T-helper 1 cell treated with Interleukin-12 subunit alpha and Interleukin-12 subunit beta and Interleukin-4 antibody, amounts not matched to agents 30 ng/mL and 1 ng/mL, for 36 hours (primary cell): ENCODE measurements around the gene RIOK1. TPM values are rescaled to one million over a fixed set of nuclear protein-coding genes. Genes with fewer than 3 reads are reported as not detected.

Experiments used
- intact Hi-C: fragments of 100-400 bp; cut with micrococcal nuclease; formaldehyde crosslinking; loops from one replicate; pipeline ENCODE4 v1.15.1; 2024
- total RNA-seq: library from RNA; stranded (reverse); gene quantifications from 2 replicates; pipeline ENCODE4 v1.2.3, GENCODE V29; 2022

RIOK1 gene
- total RNA-seq, 1 donor from 2014 or later = 37.2 TPM

DNA sequence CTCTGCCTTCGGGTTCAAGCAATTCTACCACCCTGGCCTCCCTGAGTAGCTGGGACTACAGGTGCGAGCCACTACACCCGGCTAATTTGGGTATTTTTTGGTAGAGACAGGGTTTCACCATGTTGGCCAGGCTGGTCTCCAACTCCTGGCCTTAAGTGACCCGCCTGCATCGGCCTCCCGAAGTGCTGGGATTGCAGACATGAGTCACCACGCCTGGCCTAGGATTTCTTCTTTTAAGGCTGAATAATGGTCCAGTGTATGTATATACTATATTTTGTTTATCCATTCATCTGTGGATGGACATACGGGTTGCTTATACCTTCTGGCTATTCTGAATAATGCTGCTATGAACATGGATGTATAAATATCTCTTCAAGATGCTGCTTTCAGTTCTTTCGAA, 17.1 kb downstream of the RIOK1 start:
- intact Hi-C loops = no loop called here

GRCh38 chr6:7409740-7410139, 20.1 kb downstream of the RIOK1 start:
- intact Hi-C loops = no loop called here

DNA sequence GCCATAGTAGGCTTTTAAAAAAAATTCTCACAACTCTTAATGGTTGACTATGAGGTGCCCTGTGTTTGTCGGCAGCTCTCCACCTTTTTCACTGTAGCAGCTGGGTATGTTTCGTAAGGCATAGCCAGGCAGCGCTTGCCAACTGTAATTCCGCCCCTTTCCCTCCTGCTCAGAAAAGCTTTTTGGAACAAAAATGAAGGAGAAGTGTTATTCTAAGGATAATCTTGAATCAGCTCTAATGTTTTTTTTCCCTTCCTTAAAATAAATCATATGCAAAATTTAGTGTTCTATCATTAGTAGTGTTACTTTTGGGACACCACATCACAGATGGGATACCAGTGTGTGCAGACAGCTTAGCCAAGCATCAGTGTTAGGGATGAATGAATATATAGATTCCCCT, 21.2 kb downstream of the RIOK1 start:
- intact Hi-C loops = no loop called here

DNA sequence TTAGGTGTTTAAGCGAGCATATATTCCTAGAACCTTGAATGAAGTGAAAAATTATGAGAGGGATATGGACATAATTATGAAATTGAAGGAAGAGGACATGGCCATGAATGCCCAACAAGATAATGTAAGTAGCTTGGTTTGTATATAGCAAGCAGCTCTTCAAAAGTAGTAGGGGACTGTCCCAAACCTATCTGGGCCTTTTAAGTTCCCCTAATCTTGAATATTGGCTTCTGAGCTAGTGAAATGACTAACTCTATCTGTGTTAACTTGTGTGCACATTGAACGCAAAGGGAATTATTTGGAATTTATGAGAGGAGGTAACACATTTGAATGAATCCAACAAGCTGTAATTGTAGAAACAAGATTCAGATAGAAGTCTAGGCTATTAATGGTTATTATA, 21.7 kb downstream of the RIOK1 start:
- intact Hi-C loops = no loop called here

GRCh38 chr6:7413151-7413823, 23.7 kb downstream of the RIOK1 start:
- intact Hi-C loops = no loop called here

GRCh38 chr6:7414811-7415210, 25.2 kb downstream of the RIOK1 start:
- intact Hi-C loops = no loop called here

- intact Hi-C loops = no loop called here
Measured at GRCh38 chr6:7417684-7418083, 28.1 kb downstream of the RIOK1 start.

DNA sequence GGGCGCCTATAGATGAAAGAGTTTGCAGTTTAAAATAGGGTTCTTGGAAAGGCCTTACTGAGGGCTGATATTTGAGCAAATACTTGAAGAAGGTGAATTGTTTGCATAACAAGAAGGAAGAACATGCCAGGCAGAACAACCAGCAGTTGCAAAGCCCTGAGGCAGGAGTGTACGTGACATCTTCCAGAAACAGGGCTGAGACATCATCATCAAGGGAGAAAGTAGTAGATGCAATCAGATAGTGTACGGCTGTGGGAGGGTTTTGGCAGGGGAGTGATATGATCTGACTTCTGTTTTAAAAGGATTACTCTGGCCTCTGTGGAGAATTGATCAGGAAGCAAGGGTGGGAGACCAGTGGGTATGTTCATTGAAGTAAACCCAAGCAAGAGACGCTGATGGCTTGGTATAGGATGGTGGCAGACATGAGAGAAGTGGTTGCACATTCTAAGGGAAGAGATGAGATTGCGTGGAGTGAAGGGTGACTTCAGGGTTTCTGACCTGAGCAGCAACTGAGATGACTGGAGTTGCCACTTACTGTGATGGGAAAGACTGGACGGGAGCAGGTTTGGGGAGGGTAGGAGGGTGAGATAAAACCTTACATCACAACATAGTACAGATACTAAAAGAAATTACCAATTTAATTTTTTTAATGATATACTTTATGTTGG, 28.8 kb downstream of the RIOK1 start:
- intact Hi-C loops = no loop called here

- intact Hi-C loops = no loop called here
Measured at GRCh38 chr6:7419065-7419464, 29.5 kb downstream of the RIOK1 start.

DNA sequence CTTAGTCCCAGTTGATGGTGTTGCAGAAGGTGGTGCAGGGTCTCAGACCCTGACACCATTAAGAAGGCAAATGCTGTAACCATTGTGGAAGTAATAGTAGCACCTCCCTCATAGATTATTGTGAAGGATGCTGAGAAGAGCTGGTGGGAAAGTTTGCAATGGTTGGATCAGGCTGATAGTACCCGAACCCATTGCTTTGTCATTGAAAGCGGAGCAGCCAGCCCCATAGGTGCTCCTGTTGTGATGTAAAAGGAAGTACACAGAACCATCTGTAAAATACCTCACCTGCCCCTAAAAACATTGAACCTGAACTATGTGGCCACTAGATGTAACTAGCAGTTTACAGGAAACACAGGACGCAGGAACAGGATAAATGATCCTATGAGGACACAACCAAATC, 31.5 kb downstream of the RIOK1 start:
- intact Hi-C loops = no loop called here

DNA sequence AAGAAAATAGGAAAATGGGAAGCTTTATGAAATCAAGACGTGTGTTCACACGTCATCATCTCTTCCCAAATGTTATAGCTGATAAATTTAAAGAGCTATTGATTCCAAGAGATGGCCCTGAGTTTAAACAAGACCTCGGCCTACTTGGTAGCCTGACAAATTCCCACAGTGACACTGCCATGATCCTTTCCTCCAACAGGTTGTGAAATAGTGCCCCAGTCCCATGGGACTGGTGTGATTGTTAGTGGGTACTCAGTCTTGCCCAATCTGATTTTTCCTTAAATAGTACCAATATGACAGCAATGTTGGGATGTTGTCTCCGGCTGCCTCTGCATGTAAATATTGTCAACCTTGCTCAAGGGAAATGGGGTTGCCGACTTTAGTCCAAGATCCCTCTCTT, 34.5 kb downstream of the RIOK1 start:
- intact Hi-C loops = no loop called here

DNA sequence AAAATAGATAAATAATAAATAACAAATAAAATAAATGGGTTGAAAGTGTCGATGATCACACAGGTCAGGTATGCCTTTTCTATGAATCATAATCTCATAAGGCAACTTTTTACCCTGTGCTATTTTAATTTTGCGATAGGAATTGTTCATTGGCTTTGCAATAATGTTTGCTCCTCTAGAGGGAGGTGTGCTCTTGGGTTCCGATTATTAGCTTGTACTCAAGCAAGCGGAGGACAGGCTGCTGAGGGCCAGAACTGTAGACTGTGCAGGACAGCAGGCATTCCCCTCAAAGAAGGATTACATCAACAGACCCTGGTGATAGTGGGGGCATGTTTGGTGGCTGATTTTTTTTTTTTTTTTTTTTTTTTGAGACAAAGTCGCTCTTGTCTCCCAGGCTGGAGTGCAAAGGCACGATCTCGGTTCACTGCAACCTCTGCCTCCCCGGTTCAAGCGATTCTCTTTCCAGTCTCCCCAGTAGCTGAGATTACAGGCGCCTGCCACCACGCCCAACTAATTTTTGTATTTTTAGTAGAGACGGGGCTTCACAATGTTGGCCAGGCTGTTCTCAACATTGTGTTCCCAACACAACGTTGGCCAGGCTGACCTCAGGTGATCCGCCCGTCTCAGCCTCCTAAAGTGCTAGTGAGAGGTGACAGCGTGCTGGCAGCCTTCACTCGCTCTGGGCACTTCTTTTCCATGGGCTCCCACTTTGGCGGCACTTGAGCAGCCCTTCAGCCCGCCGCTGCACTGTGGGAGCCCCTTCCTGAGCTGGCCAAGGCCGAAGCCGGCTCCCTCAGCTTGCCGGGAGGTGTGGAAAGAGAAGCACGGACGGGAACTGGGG, 35.6 kb downstream of the RIOK1 start:
- intact Hi-C loops = no loop called here

GRCh38 chr6:7425808-7426190, 36.2 kb downstream of the RIOK1 start:
- intact Hi-C loops = no loop called here

DNA sequence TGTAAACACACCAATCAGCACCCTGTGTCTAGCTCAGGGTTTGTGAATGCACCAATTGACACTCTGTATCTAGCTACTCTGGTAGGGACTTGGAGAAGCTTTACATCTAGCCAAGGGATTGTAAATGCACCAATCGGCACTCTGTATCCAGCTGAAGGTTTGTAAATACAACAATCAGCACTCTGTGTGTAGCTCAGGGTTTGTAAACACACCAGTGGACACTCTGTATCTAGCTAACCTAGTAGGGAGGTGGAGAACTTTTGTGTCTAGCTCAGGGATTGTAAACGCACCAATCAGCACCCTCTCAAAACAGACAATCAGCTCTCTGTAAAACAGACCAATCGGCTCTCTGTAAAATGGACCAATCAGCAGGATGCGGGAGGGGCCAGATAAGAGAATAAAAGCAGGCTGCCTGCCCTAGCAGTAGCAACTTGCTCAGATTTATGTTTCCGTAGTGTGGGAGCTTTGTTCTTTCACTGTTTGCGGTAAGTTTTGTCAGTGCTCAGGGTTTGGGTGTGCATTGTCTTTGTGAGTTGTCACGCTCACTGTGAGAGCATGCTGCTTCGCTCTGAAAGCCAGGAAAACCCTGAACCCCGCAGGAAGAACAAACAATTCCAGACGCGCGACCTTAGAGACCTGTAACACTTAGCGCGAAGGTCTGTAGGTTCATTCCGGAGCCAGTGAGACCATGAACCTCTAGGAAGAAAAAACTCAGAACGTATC, 37.0 kb downstream of the RIOK1 start:
- intact Hi-C loops = no loop called here

- intact Hi-C loops = no loop called here
Measured at GRCh38 chr6:7431313-7431673, 41.7 kb downstream of the RIOK1 start.

DNA sequence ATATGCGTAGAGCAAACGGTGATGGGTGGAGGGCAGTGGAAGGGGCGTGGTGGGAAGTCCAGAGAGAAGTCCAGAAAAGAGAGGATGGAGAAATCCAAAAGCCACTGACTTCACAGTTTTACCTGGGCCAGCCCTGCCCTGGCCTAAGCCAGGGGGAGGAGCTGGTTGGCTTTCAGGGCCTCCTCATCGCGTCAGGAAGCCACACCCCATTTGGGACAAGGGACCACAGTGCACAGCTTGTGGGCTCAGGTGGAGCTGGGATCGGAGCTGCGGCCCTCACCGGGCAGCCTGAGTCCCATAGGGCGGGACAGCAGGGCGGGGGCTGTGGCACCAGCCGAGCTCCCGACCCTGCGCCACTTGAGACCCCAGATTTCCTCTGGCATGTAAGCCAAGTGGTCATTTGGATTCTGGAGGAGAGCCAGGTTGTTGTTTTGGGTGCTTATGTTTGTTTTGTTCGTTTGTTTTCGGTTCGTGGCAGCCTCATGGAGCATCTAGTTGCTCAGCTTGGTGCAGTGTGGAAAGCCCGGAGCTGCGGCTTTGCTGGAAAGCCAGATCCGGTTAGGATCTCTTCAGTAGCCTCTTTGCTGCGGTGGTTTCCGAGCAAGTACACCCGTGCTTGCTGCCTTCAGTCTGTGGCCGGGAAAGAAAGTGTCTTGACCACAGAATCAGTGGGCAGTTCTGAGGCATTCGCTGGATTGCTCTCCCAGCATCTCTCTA, 42.2 kb downstream of the RIOK1 start:
- intact Hi-C loops = no loop called here

GRCh38 chr6:7432391-7433120, 42.9 kb downstream of the RIOK1 start:
- intact Hi-C loops = no loop called here

GRCh38 chr6:7433121-7433617, 43.6 kb downstream of the RIOK1 start:
- intact Hi-C loops = no loop called here

DNA sequence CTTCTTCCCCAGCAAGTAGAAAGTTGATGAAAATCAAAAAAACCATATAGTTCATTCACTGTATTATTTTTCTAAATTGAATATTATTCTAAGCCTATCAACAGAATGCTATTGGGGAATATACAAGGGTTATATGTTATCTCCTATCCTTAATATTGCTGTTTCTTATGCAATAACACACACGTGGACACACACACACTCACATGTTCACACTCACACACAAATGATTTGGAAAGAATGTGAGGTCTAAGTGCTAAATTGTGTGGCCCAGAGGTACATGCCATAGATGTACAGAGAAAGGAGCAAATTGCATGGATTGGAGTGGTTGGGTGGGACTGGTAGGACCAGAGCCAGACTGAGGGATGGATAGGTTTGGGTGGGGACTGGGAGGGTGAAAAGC, 45.1 kb downstream of the RIOK1 start:
- intact Hi-C loops = no loop called here

- intact Hi-C loops = no loop called here
Measured at GRCh38 chr6:7438011-7438410, 48.4 kb downstream of the RIOK1 start.
